H1 (cell line): ENCODE results near the gene SOX6.

Experiments used
- BRCA1 ChIP-seq: IDR thresholded peaks from 2 replicates; pipeline ENCODE4 v1.6.1; 2012; ENCODE audit warnings: low read depth, low read length, improper control_type of control experiment
- CREB1 ChIP-seq: IDR thresholded peaks from 2 replicates; pipeline ENCODE4 v1.6.1; 2012; ENCODE audit warnings: inconsistent platforms
- CTCF ChIP-seq, 3 experiments: IDR thresholded peaks; 1 replicate in 2 of 3; 2 replicates in 1 of 3; pipeline versions ENCODE4 v1.5.1 to v1.6.1; 2011; ENCODE audit warnings: low read length in 3 of 3, mild to moderate bottlenecking in 3 of 3, inconsistent platforms in 2 of 3, low read depth in 1 of 3, moderate library complexity in 1 of 3; ENCODE audit not compliant: insufficient read depth in 1 of 3; ENCODE audit errors: control extremely low read depth in 1 of 3
- EP300 ChIP-seq, 2 experiments: IDR thresholded peaks; 1 replicate in 1 of 2; 2 replicates in 1 of 2; pipeline ENCODE4 v1.6.1; 2011 to 2012; ENCODE audit warnings: low read depth in 2 of 2, low read length in 2 of 2, mild to moderate bottlenecking in 2 of 2, borderline replicate concordance in 1 of 2, inconsistent platforms in 1 of 2, moderate library complexity in 1 of 2
- JUND ChIP-seq: IDR thresholded peaks from 2 replicates; pipeline ENCODE4 v1.6.1; 2011; ENCODE audit warnings: mild to moderate bottlenecking, improper control_type of control experiment, low read length
- POLR2A ChIP-seq, 2 experiments: IDR thresholded peaks; 1 replicate in 1 of 2; 2 replicates in 1 of 2; pipeline ENCODE4 v1.6.1; 2011; ENCODE audit warnings: low read depth in 2 of 2, low read length in 2 of 2, mild to moderate bottlenecking in 2 of 2; ENCODE audit errors: control extremely low read depth in 1 of 2
- POLR2AphosphoS5 ChIP-seq: IDR thresholded peaks from 2 replicates; pipeline ENCODE4 v1.6.1; 2011; ENCODE audit warnings: low read depth, low read length
- RFX5 ChIP-seq: IDR thresholded peaks from 2 replicates; pipeline ENCODE4 v1.6.1; 2011; ENCODE audit warnings: low read depth, low read length, improper control_type of control experiment, borderline replicate concordance
- SP1 ChIP-seq: IDR thresholded peaks from 2 replicates; pipeline ENCODE4 v1.6.1; 2011; ENCODE audit warnings: low read depth, low read length
- TAF1 ChIP-seq: IDR thresholded peaks from 2 replicates; pipeline ENCODE4 v1.6.1; 2011; ENCODE audit warnings: mild to moderate bottlenecking, low read depth, low read length

GRCh38 chr11:16310943-16311342 lies 45.4 kb downstream of the SOX6 start:
- no peak for TF ChIP-seq BRCA1
- TF ChIP-seq CTCF (IDR thresholded peaks at IDR 0.05; ENCODE audit: control extremely low read depth in 1 of 3, insufficient read depth in 1 of 3, low read depth in 1 of 3, low read length in 3 of 3): no peak
- TF ChIP-seq SP1: no peak
- no peak for TF ChIP-seq POLR2A (IDR thresholded peaks at IDR 0.05; ENCODE audit: control extremely low read depth in 1 of 2, low read depth in 2 of 2, low read length in 2 of 2)
- no peak for TF ChIP-seq POLR2AphosphoS5
- no peak for TF ChIP-seq CREB1
- TF ChIP-seq RFX5: no peak
- TF ChIP-seq TAF1: no peak
- no peak for TF ChIP-seq JUND
- no peak for TF ChIP-seq EP300 (IDR thresholded peaks at IDR 0.05; ENCODE audit: borderline replicate concordance in 1 of 2, low read depth in 2 of 2, low read length in 2 of 2)
